Epithelial cell of prostate (primary cell): ENCODE results near the gene ABLIM3.

Experiments
- DNase-seq: peaks from one replicate; pipeline ENCODE4 v3.0.0-alpha.2; 2011; ENCODE audit warnings: low read depth, low spot score
- H3K27ac ChIP-seq: fragments of 450-650 bp; 2 replicates; pipeline ENCODE4 v1.5.1; 2017; ENCODE audit warnings: mild to moderate bottlenecking

ABLIM3 gene

DNA sequence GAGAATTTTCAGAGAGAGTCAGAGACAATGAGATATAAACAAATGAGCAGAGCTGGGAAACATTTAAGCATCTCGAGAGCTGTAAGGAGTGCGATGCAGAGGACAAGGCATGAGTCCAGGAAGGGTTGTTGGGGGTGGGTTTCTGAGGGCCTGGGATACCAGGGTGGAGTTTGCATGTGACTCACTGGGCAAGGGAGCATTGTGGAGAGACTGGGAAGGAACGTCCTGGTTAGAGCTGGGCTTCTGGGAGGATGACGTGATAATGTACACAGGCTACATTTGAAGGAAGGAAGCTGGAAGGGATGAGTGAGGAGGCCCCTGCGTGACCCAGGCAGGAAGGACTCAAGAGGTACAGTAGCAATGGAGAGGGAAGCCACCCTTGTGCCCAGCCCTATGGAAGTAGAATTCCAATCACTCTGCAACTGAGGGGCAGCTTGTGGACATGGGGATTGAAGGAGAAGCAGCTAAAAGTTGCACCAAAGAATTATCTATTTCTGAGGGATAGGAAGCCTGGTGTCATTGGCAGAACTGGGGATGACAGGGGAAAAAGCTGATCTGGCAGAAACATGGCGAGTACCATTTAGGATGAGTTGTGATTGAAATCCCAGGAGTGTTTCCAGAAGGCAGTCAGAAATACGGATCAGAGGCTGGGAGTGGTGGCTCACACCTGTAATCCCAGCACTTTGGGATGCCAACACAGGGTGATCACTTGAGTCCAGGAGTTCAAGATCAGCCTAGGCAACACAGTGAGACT, 71.1 kb downstream of the ABLIM3 start:
- H3K27ac ChIP-seq, result no peak overlapping the region

DNA sequence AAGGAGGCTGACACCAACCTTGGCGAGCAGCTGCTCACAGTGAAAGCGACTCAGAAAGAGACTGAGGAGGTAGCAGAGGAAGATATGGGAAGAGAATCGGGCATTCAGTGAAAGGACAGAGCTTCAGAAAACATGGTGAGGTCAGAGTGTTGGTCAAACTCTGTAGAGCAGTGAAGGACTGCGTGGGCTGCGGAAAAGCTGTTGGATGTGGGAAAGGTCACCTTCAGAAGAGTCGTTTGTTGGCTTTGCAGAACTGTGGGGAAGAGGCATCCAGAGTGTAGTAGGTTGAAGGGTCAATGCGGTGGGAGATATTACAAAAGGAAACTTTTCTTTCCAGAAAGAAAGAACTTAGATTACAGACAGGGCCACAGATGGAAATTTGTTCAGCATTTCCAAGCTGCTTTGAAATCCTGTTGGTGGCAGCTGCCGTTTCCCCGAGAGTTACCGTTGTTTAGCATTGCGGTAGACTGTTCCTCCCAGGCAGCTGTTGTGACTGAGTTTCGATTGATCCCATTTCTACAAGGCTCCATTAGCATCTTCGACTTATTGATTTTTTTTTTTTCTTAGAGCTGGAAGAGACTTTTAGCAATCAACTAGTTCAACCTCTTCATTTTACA, 72.1 kb downstream of the ABLIM3 start:
- H3K27ac ChIP-seq, result no peak overlapping the region
- DNase-seq, result no peak

More for the DNA sequence above, 71.1 kb downstream of the ABLIM3 start:
- DNase-seq, result no peak

DNA sequence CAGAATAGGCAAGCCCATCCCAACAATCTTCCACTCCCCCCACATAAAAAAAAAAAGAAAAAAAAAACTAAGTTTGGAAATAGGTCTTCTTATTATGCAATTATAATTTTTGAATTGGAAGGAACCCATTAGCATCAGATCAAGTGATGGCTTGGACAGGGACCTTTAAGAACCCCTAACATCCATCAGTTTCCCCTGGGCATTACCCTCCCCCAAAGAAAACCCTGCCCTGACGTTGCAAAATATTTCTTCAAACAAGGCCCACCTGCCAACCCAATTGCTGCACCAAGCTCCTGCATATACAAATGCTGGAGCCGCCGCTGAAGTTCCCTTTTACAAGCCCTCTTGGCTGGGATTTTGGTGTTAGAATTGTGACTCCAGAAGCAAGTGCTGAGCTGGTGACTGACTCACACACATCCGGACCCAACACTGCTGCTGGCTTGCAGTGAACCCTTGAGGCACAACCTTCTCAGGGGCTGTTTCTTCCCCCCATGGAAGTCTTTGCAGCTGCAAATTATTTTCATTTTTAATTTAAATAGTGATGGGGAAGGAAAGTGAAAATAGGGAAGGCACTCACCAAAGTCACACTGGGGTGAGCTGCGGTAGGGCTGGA, 74.3 kb downstream of the ABLIM3 start:
- H3K27ac ChIP-seq, result no peak overlapping the region
- DNase-seq, result no peak

DNA sequence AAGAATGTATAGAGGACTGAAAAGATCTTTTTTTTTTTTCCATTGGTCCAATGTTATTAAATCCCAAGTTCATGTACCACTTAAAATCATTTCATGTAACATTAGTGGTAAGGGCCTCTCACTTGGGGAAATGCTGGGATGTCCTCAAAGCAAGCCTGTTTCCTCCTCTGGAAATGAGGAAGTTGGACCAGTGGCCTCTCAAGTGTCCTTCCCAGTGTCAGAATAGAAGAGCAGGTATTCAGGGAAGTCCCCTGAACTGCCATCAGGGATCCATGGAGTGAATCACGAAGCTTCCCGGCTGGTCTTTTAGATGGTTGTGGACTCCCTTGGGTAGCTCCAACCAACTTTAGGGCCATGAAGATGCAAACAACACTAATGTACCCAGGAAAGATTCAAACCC, 75.2 kb downstream of the ABLIM3 start:
- H3K27ac ChIP-seq, result no peak overlapping the region
- DNase-seq, result no peak

GRCh38 chr5:149217096-149217802, 76.0 kb downstream of the ABLIM3 start:
- DNase-seq, result no peak
- no peak overlapping the region for H3K27ac ChIP-seq

DNA sequence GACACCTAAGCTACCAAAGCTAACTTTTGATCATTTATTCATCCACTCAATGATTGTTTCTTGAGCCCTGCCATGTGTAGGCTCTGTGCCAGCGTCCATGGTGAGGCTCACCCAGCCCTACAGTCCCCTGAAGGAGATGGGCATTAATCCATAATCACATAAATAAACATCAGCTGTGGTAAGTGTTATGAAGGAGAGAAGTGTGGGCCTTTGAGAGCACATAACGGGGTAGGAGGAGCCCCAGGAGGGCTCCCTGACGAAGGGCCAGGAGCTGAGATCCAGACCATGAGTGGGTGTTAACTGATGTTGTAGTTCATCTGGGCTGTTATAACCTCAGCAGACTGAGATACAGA, 76.5 kb downstream of the ABLIM3 start:
- no peak for DNase-seq
- H3K27ac ChIP-seq, result no peak overlapping the region

DNA sequence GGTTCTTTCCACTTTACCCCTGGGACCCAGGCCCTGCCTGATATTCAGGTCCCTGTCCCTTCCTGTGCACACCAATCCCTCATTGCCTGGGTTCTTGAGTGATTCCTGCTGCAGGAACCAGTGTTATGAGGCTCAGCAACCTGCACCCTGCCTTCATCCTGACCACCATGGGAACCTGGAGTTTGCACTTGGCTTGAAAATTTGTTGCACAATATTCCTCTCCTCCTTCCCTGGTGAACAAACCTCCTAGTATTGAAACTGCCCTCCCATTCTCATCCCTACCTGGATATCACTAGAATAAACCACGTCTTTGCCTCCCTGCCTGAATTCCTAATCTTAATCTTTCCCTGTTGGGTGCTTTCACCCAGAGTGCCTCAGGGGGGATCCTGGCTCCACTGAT, 78.3 kb downstream of the ABLIM3 start:
- H3K27ac ChIP-seq, result no peak overlapping the region
- no peak for DNase-seq

DNA sequence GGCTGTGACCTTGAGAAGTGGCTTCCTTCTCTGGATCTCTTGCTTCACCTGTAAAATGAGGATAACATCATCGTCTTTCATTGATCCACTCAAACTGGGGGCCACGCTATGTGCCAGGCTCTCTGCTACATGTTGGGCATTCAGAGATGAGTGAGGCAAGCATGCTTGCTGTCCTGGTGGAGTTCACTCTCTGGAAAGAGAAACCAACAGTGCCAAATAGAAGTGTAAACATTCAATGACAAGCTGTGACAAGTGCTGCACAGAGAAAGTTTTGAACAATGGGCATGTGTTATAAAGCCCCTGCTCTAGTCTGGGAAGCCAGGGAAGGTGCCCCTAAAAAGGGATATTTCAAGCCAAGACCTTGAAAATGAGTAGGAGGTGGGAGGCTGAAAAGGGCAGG, 79.5 kb downstream of the ABLIM3 start:
- no peak overlapping the region for H3K27ac ChIP-seq
- DNase-seq, result no peak

DNA sequence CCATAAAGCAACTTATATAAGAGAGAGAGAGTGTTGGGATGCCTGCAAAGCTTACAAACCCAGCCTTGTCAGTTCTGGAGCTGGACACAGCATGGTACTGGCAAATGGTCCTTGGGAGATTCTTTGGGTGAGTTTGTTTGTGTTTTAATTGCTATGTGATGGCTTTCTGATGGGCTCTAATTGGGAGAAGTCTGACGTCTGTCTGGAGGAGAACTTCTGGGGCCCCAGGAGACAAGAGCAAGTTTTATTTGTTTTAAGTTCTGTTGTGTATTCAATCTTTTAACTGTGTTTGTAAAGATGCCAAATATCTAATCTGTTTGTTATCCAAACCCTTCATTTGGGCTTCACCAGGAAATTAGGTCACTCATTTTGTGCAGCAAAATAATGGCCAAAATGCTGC, 80.0 kb downstream of the ABLIM3 start:
- no peak for DNase-seq
- no peak overlapping the region for H3K27ac ChIP-seq

DNA sequence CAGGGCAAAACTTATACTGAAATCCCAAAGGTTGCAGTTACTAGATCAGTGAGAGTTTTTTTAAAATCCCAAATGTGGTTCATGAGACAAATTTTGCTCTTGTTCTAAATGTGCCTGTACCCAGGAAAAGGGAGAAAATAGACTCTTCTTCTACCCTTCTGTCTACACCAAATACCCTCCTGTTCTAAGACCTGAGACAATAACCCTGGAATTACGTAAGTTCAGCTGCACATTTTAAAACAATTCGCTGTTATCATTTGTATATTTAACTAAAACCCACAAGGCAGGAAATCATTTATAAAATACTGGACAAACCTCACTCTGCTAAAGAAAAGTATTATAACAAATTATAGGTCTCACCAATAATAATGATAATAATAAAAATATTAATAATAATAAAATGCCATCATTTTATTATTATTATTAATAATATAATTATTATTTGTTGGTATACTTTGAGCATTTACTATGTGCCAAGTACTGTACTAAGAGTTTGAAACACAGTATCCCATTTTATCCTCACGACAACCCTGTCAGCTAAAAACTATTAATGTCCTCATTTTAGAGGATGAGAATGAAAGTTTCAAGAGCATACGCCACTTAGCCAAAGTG, 80.5 kb downstream of the ABLIM3 start:
- no peak for DNase-seq
- H3K27ac ChIP-seq, result no peak overlapping the region

- no peak overlapping the region for H3K27ac ChIP-seq
- no peak for DNase-seq
Observed at GRCh38 chr5:149223081-149223848, 82.0 kb downstream of the ABLIM3 start.

- no peak overlapping the region for H3K27ac ChIP-seq
- DNase-seq, result no peak
Observed at GRCh38 chr5:149224282-149224681, 83.0 kb downstream of the ABLIM3 start.

- H3K27ac ChIP-seq, result peak overlapping the region; percentile 54
- no peak for DNase-seq
Observed at GRCh38 chr5:149227168-149227826, 86.0 kb downstream of the ABLIM3 start.

DNA sequence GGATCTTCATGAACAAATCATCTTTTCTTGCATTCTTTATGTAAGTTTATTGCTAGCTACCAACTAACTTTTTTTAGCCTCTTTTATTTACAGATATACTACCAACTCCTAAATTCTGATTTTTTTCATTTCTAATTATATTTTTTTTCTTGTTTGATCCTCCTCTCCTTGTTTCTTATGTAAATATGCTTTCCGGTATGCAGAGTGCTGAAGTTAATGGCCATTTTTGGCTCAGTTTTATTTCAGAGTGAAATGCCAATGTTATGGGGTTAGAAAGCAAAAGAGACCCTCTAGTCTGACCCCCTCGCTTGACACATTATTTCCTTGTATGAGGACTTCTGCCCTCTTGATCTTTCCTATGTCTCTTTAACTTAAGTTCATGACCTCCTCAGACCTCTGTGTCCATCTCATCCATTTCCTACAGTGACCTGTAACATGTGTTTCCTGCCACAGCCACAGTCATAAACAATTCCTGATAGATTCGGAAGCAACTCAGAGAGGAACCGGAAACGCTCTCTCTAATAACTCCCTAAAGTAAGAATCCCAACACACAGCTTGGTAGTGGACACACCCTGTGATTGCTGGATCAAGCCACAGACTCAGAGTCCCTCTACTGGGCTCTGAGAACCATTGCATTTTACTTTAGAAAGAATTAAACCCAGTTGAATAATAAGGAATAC, 87.5 kb downstream of the ABLIM3 start:
- peak; percentile 48 for DNase-seq
- peak overlapping the region; percentile 54 for H3K27ac ChIP-seq

DNA sequence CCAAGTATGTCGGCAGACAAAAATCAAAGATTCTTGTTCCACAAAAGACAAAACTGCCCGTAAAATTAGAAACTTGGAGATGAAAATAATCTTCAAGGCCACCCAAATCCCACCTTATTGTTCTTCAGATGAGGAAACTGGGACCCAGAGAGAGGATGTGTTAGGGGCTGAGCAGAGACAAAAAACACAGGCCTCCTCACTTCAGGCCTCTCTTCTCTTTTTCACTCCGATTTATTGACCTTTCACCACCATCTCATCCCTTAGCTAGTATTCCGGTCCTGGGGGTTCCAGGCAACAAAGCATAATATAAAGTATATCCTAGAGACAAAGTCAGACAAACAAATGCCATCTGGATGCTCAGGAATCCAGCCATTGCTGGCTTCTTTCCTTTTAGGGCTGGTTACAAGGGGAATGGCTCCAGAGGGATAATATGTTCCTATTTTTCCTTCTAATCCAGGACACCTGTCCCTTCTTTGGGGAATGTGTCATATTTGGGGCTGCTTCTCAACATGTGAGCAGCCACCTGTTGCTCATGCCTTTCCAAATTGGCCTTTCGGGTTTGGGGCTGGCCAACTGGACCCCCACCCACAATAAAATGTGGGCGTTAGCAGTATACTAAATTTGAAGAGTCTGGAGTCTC, 88.1 kb downstream of the ABLIM3 start:
- DNase-seq, result no peak
- H3K27ac ChIP-seq, result peak overlapping the region; percentile 54

- H3K27ac ChIP-seq, result no peak overlapping the region
- DNase-seq, result no peak
Observed at GRCh38 chr5:149235841-149236240, 94.5 kb downstream of the ABLIM3 start.

- DNase-seq, result no peak
- H3K27ac ChIP-seq, result no peak overlapping the region
Observed at GRCh38 chr5:149237662-149238061, 96.4 kb downstream of the ABLIM3 start.

GRCh38 chr5:149238540-149238939, 97.2 kb downstream of the ABLIM3 start:
- no peak overlapping the region for H3K27ac ChIP-seq
- no peak for DNase-seq
